A673 (cell line): ENCODE results near the gene ASTN2. TPM values are rescaled to one million over a fixed set of nuclear protein-coding genes. Genes with fewer than 3 reads are reported as not detected.

Experiments used
- BruUV-seq: library from RNA; stranded (reverse); fragments of 400-500 nt; replicated peaks from 2 replicates; lab custom pipeline; 2021; lab: Mats Ljungman, UMichigan
- CTCF ChIA-PET: fragments of 300-600 bp; sonication (Branson Sonifier 250); formaldehyde crosslinking; loops from one replicate; lab custom pipeline; 2022; ENCODE audit warnings: antibody characterized with exemption; lab: Charles Lee
- POLR2A ChIA-PET: fragments of 300-600 bp; sonication (Branson Sonifier 250); formaldehyde crosslinking; loops from one replicate; lab custom pipeline; 2022; ENCODE audit warnings: antibody characterized with exemption; ENCODE audit not compliant: low non-redundant PET; lab: Charles Lee
- DNase-seq: peaks from one replicate; pipeline ENCODE4 v3.0.0-alpha.2; 2015; ENCODE audit warnings: low spot score
- H3K27ac ChIP-seq: fragments of 200-600 bp; sonication (generic); 2 replicates; pipeline ENCODE4 v1.5.1; 2016; ENCODE audit warnings: mixed run types, low read depth, mild to moderate bottlenecking, mixed read lengths, antibody characterized with exemption, low read length; ENCODE audit not compliant: poor library complexity, severe bottlenecking
- H3K27me3 ChIP-seq: fragments of 200-600 bp; sonication (generic); replicated peaks from 2 replicates; pipeline ENCODE4 v1.6.1; 2017; ENCODE audit warnings: mixed run types, low read depth, mild to moderate bottlenecking, mixed read lengths, antibody characterized with exemption, low read length; ENCODE audit not compliant: insufficient read depth, poor library complexity
- H3K36me3 ChIP-seq: fragments of 200-600 bp; sonication (generic); 2 replicates; pipeline ENCODE4 v1.6.1; 2016; ENCODE audit warnings: mixed run types, mild to moderate bottlenecking, mixed read lengths, antibody characterized with exemption, low read length; ENCODE audit not compliant: insufficient read depth, poor library complexity, severe bottlenecking
- H3K4me1 ChIP-seq: fragments of 200-600 bp; sonication (generic); 2 replicates; pipeline ENCODE4 v1.6.1; 2017; ENCODE audit warnings: mixed run types, mild to moderate bottlenecking, mixed read lengths, antibody characterized with exemption, low read length; ENCODE audit not compliant: insufficient read depth, poor library complexity, severe bottlenecking
- H3K4me3 ChIP-seq: fragments of 200-600 bp; sonication (generic); 2 replicates; pipeline ENCODE4 v1.5.1; 2016; ENCODE audit warnings: low read depth, mixed run types, mild to moderate bottlenecking, mixed read lengths, low read length; ENCODE audit not compliant: poor library complexity, severe bottlenecking
- H3K9me3 ChIP-seq: fragments of 200-600 bp; sonication (generic); 2 replicates; pipeline ENCODE4 v1.6.1; 2016; ENCODE audit warnings: mixed run types, low read depth, mild to moderate bottlenecking, mixed read lengths, antibody characterized with exemption, low read length; ENCODE audit not compliant: poor library complexity, severe bottlenecking
- EZH2 ChIP-seq: fragments of 200-600 bp; sonication (generic); IDR thresholded peaks from 2 replicates; pipeline ENCODE4 v1.6.1; 2017; ENCODE audit warnings: borderline replicate concordance, low read depth, mild to moderate bottlenecking, mixed read lengths, antibody characterized with exemption, low read length; ENCODE audit not compliant: poor library complexity, severe bottlenecking
- intact Hi-C: fragments of 100-400 bp; cut with micrococcal nuclease; formaldehyde crosslinking; loops from one replicate; pipeline ENCODE4 v1.10.0; 2022; ENCODE audit not compliant: unreplicated experiment
- total RNA-seq: library from RNA; stranded (reverse); gene quantifications from 2 replicates; pipeline ENCODE4 v1.2.3, GENCODE V29; 2021
- TF ChIP-seq, protein P1 (sequence below): fragments of 300-800, 200-600 bp; sonication (generic); conservative IDR thresholded peaks from 2 replicates; pipeline ENCODE4 v1.5.1; 2017; ENCODE audit warnings: low read depth, mild to moderate bottlenecking, antibody characterized with exemption, low read length, moderate library complexity, mixed read lengths

ASTN2 gene
- total RNA-seq, 1 experiment from 2014 or later: 3.4 TPM

DNA sequence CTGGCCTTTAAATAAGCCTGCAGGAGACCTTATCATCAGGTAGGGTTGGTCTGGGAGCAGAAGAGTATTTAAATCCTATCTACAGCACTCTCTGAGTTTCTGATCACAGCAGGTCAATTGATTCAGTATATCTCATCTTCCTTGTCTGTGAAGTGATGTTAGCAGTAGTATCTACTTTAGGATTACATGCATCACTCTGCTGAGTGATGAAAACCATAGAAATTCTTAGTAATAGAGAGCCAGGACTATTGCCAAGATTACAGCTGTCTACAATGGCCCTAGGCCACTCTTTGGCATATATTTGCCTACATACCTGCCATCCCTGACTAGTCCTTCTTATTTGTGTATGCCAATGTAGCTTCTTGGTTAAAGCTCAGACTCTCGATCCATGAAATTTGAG, 183.8 kb downstream of the ASTN2 start:
- no peak overlapping the region for H3K4me3 ChIP-seq
- no TSS peak for BruUV-seq
- TF ChIP-seq, protein P1, sequence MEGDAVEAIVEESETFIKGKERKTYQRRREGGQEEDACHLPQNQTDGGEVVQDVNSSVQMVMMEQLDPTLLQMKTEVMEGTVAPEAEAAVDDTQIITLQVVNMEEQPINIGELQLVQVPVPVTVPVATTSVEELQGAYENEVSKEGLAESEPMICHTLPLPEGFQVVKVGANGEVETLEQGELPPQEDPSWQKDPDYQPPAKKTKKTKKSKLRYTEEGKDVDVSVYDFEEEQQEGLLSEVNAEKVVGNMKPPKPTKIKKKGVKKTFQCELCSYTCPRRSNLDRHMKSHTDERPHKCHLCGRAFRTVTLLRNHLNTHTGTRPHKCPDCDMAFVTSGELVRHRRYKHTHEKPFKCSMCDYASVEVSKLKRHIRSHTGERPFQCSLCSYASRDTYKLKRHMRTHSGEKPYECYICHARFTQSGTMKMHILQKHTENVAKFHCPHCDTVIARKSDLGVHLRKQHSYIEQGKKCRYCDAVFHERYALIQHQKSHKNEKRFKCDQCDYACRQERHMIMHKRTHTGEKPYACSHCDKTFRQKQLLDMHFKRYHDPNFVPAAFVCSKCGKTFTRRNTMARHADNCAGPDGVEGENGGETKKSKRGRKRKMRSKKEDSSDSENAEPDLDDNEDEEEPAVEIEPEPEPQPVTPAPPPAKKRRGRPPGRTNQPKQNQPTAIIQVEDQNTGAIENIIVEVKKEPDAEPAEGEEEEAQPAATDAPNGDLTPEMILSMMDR: no peak
- TF ChIP-seq EZH2: no peak
- POLR2A ChIA-PET: no interaction called here
- no peaks in the 10 kb centered on the region for H3K9me3 ChIP-seq
- H3K27me3 ChIP-seq: peaks cover 15% of the 10 kb centered on the region
- intact Hi-C loops: no loop called here
- no peak overlapping the region for H3K27ac ChIP-seq
- CTCF ChIA-PET: no interaction called here
- no peak for DNase-seq
- no peaks in the 10 kb centered on the region for H3K36me3 ChIP-seq
- H3K4me1 ChIP-seq: no peaks in the 10 kb centered on the region

DNA sequence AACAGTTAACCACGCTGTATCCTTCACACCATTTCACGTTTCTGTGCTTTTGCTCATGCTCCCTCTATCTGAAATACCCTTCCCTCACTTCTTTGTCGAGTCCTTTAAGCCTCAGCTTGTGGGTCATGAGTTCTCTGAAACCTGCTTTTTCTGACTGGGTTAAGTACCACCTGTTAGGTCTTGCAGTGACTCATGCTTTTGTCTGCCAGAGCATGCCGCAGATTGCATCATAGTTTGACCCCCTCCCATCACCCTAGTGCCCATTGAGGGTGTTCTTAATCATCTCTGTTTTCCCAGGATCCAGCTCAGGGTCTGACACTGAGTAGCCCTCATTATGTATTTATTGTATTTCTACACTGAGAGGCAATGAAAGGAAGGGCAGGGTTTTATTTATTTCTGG, 190.2 kb downstream of the ASTN2 start:
- BruUV-seq: no TSS peak
- Histone ChIP-seq H3K36me3 (no peaks in the 10 kb centered on the region), H3K9me3 (no peaks in the 10 kb centered on the region), H3K4me3 (no peak overlapping the region), H3K27ac (no peak overlapping the region), H3K4me1 (no peaks in the 10 kb centered on the region), H3K27me3 (no peaks in the 10 kb centered on the region)
- ChIA-PET CTCF (no interaction called here), POLR2A (no interaction called here)
- intact Hi-C loops: no loop called here
- no peak for TF ChIP-seq EZH2
- TF ChIP-seq, protein P1: no peak
- no peak for DNase-seq

DNA sequence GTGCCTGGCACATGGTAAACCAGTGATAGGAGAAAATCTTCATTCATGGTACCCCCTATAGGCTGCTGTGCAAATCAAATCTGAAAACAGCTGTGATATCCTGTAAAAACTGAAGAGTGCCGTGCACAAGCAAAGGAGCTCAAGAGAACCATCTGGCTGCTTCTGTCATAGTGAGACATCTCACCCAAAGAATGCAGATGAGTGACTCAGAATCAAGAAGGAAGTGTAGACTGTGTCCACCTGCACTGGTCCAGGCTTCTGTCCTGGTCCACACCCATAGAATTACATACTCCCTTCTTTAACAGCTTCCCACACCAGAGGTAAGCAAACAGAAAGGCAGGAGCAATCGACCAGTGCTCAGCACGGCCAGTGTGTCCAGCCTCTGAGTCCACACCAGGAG, 195.9 kb downstream of the ASTN2 start:
- H3K4me1 ChIP-seq: no peaks in the 10 kb centered on the region
- H3K27me3 ChIP-seq: no peaks in the 10 kb centered on the region
- H3K9me3 ChIP-seq: no peaks in the 10 kb centered on the region
- intact Hi-C loops: no loop called here
- CTCF ChIA-PET: no interaction called here
- TF ChIP-seq, protein P1: no peak
- no peak for TF ChIP-seq EZH2
- POLR2A ChIA-PET: no interaction called here
- no TSS peak for BruUV-seq
- no peak overlapping the region for H3K27ac ChIP-seq
- H3K36me3 ChIP-seq: no peaks in the 10 kb centered on the region
- no peak overlapping the region for H3K4me3 ChIP-seq
- no peak for DNase-seq
